ENCODE results near the gene SLC25A29. TPM values are rescaled to one million over a fixed set of nuclear protein-coding genes. Genes with fewer than 3 reads are reported as not detected.

SLC25A29 gene
- total RNA-seq, 1 experiment from 2014 or later = 179 TPM

DNA sequence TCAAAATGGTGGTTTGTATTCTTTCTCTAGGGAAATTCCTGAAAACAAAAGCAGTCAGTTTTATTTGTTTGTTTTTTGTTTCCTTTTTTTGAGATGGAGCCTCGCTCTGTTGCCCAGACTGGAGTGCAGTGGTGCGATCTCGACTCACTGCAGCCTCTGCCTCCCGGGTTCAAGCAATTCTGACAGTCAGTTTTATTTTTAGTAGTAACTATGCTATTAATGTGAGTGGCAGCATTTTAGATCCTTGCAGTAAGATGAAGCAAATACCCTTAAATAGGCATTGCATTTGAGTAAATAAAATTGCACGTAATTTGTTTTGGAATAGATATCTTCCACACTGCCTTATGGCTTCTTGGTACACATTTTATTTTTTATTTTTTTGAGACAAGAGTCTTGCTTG, 43.7 kb downstream of the SLC25A29 start:
- Mint-ChIP-seq H3K27ac (peak overlapping the region; percentile 26; the same call in 1 of the 2 replicates), H3K36me3 (peaks cover 31% of the 10 kb centered on the region), H3K4me1 (peaks cover 26% of the 10 kb centered on the region), H3K9me3 (peaks cover 6% of the 10 kb centered on the region; the same call in 1 of the 2 replicates), H3K4me3 (no peak overlapping the region), H3K27me3 (ENCODE audit: low read depth) (no peaks in the 10 kb centered on the region)
- no peak for DNase-seq (ENCODE audit: low spot score)
- no peak for TF ChIP-seq STAT6 (CRISPR knock-in tag; conservative IDR thresholded peaks at IDR 0.05; ENCODE audit: low read depth)
- ChIA-PET CTCF (interaction anchor here (2.1 kb wide), 1 partner anchor 16 kb away, joined by 16 read pairs; no protein-coding TSS in a partner anchor), POLR2A (no interaction called here)
- no peak for ATAC-seq

DNA sequence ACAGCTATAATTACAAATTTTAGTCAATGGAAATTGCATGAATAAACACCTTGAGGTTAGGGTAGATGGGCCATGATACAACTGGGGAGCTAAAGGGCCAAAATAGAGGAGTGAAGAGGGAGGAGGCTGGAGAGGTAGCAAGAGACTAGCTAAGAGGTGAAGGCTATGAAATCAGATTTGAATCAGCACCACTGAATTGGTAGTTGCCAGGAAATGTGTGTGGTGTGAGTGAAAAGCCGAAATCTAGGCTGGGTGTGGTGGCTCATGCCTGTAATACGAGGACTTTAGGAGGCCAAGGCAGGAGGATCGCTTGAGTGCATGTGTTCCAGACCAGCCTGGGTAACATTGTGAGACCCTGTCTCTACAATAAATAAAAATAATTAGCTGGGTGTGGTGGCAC, 44.6 kb downstream of the SLC25A29 start:
- Mint-ChIP-seq H3K27me3 (ENCODE audit: low read depth) (no peaks in the 10 kb centered on the region), H3K36me3 (peaks cover 31% of the 10 kb centered on the region), H3K4me1 (peaks cover 22% of the 10 kb centered on the region), H3K9me3 (peaks cover 6% of the 10 kb centered on the region; the same call in 1 of the 2 replicates), H3K4me3 (no peak overlapping the region), H3K27ac (peak overlapping the region; percentile 54; the same call in 1 of the 2 replicates)
- ChIA-PET CTCF (interaction anchor here (2.1 kb wide), 1 partner anchor 15 kb away, joined by 16 read pairs; no protein-coding TSS in a partner anchor), POLR2A (no interaction called here)
- ATAC-seq = no peak
- TF ChIP-seq MXD4 (CRISPR knock-in tag; IDR thresholded peaks at IDR 0.05; ENCODE audit: borderline replicate concordance) (no peak), SOX15 (CRISPR knock-in tag; IDR thresholded peaks at IDR 0.05) (no peak), ZNF671 (CRISPR knock-in tag; IDR thresholded peaks at IDR 0.05) (no peak), MAX (CRISPR knock-in tag; IDR thresholded peaks at IDR 0.05) (no peak), FOXP4 (CRISPR knock-in tag; IDR thresholded peaks at IDR 0.05) (no peak), RELA (CRISPR knock-in tag; IDR thresholded peaks at IDR 0.05; ENCODE audit: borderline replicate concordance) (no peak), NFATC4 (CRISPR knock-in tag; IDR thresholded peaks at IDR 0.05) (no peak), TCF7 (CRISPR knock-in tag; IDR thresholded peaks at IDR 0.05; ENCODE audit: low read depth) (no peak), NR3C1 (CRISPR knock-in tag; conservative IDR thresholded peaks at IDR 0.05; ENCODE audit: low read depth) (no peak), OVOL2 (CRISPR knock-in tag; IDR thresholded peaks at IDR 0.05; ENCODE audit: borderline replicate concordance) (no peak), JAZF1 (CRISPR knock-in tag; IDR thresholded peaks at IDR 0.05) (no peak), FOXJ3 (CRISPR knock-in tag; IDR thresholded peaks at IDR 0.05; ENCODE audit: borderline replicate concordance) (no peak)
- TF ChIP-seq, protein P1, sequence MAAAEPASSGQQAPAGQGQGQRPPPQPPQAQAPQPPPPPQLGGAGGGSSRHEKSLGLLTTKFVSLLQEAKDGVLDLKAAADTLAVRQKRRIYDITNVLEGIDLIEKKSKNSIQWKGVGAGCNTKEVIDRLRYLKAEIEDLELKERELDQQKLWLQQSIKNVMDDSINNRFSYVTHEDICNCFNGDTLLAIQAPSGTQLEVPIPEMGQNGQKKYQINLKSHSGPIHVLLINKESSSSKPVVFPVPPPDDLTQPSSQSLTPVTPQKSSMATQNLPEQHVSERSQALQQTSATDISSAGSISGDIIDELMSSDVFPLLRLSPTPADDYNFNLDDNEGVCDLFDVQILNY (CRISPR knock-in tag; IDR thresholded peaks at IDR 0.05) = no peak
- TF ChIP-seq, protein P2, sequence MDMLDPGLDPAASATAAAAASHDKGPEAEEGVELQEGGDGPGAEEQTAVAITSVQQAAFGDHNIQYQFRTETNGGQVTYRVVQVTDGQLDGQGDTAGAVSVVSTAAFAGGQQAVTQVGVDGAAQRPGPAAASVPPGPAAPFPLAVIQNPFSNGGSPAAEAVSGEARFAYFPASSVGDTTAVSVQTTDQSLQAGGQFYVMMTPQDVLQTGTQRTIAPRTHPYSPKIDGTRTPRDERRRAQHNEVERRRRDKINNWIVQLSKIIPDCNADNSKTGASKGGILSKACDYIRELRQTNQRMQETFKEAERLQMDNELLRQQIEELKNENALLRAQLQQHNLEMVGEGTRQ (CRISPR knock-in tag; IDR thresholded peaks at IDR 0.05) = no peak
- TF ChIP-seq, protein P3, sequence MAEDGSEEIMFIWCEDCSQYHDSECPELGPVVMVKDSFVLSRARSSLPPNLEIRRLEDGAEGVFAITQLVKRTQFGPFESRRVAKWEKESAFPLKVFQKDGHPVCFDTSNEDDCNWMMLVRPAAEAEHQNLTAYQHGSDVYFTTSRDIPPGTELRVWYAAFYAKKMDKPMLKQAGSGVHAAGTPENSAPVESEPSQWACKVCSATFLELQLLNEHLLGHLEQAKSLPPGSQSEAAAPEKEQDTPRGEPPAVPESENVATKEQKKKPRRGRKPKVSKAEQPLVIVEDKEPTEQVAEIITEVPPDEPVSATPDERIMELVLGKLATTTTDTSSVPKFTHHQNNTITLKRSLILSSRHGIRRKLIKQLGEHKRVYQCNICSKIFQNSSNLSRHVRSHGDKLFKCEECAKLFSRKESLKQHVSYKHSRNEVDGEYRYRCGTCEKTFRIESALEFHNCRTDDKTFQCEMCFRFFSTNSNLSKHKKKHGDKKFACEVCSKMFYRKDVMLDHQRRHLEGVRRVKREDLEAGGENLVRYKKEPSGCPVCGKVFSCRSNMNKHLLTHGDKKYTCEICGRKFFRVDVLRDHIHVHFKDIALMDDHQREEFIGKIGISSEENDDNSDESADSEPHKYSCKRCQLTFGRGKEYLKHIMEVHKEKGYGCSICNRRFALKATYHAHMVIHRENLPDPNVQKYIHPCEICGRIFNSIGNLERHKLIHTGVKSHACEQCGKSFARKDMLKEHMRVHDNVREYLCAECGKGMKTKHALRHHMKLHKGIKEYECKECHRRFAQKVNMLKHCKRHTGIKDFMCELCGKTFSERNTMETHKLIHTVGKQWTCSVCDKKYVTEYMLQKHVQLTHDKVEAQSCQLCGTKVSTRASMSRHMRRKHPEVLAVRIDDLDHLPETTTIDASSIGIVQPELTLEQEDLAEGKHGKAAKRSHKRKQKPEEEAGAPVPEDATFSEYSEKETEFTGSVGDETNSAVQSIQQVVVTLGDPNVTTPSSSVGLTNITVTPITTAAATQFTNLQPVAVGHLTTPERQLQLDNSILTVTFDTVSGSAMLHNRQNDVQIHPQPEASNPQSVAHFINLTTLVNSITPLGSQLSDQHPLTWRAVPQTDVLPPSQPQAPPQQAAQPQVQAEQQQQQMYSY (CRISPR knock-in tag; IDR thresholded peaks at IDR 0.05) = no peak
- TF ChIP-seq, protein P4, sequence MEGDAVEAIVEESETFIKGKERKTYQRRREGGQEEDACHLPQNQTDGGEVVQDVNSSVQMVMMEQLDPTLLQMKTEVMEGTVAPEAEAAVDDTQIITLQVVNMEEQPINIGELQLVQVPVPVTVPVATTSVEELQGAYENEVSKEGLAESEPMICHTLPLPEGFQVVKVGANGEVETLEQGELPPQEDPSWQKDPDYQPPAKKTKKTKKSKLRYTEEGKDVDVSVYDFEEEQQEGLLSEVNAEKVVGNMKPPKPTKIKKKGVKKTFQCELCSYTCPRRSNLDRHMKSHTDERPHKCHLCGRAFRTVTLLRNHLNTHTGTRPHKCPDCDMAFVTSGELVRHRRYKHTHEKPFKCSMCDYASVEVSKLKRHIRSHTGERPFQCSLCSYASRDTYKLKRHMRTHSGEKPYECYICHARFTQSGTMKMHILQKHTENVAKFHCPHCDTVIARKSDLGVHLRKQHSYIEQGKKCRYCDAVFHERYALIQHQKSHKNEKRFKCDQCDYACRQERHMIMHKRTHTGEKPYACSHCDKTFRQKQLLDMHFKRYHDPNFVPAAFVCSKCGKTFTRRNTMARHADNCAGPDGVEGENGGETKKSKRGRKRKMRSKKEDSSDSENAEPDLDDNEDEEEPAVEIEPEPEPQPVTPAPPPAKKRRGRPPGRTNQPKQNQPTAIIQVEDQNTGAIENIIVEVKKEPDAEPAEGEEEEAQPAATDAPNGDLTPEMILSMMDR (IDR thresholded peaks at IDR 0.05) = no peak
- no peak for DNase-seq (ENCODE audit: low spot score)
